HG03196 (cell line): Measurements from ENCODE around the gene SH2D3C.
A peak's percentile ranks its signal among the peaks of the same experiment; 100 is the strongest.

Source experiments
- ATAC-seq: cut with Tn5 transposase; IDR thresholded peaks from one replicate; pipeline ENCODE4 v1.9.1; 2021; ENCODE audit not compliant: unreplicated experiment

The SH2D3C gene

GRCh38 chr9:127808347-127809001 lies 30.0 kb upstream of the SH2D3C start:
- ATAC-seq = no peak

- ATAC-seq = no peak
These were observed 28.4 kb upstream of the SH2D3C start for GRCh38 chr9:127806871-127807270.

- ATAC-seq = no peak
These were observed 27.2 kb upstream of the SH2D3C start for GRCh38 chr9:127805620-127806019.

DNA sequence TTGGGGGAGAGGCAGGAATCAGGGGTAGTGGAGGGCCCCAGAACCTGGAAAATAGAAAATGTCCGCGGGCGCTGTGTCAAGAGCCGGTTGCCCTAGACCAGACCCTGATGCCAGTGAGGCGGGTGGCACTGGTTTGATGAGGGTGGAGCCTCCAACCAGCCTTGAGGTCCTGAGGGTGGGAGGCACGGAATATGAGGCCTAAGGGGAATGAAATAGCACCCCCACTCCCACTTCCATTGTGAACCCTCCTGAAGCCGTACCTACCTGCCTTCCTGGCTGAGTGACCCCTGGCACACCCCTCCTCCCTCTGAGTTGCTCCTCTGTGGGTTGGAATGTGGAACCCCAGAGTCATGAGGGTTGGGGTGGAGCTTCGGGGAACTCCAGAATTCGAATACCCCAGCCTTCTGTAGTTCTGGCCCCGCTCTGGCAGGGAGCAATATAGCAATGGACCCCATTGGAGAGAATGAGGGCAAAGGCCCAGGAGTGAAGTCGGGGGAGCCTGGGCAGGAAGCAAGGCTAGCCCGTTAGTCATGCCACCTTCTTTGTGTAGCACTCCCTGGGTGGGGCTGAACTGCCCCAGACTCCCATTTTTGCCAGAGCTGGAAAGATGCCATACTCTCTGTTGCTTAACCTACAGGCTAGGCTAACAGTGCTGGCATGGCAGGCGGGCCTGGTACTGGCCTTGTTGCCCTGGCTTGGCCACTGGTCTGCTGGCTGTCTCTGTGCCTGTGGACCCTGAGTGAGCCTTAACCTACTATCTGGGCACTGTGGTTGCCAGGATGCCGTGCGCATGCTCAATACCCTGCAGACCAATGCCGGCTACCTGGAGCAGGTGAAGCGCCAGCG lies 25.3 kb upstream of the SH2D3C start:
- no peak for ATAC-seq

- peak; percentile 74 for ATAC-seq
These were observed 24.3 kb upstream of the SH2D3C start, which contains the start of gene FPGS for GRCh38 chr9:127802576-127803443. Gene FPGS, plus strand, starts transcription at chr9:127802882. Its CDS starts 43 bp downstream, at chr9:127802925.

- ATAC-seq = no peak
These were observed 23.6 kb upstream of the SH2D3C start for GRCh38 chr9:127801955-127802575.

GRCh38 chr9:127796852-127797370 lies 18.4 kb upstream of the SH2D3C start:
- ATAC-seq = no peak

DNA sequence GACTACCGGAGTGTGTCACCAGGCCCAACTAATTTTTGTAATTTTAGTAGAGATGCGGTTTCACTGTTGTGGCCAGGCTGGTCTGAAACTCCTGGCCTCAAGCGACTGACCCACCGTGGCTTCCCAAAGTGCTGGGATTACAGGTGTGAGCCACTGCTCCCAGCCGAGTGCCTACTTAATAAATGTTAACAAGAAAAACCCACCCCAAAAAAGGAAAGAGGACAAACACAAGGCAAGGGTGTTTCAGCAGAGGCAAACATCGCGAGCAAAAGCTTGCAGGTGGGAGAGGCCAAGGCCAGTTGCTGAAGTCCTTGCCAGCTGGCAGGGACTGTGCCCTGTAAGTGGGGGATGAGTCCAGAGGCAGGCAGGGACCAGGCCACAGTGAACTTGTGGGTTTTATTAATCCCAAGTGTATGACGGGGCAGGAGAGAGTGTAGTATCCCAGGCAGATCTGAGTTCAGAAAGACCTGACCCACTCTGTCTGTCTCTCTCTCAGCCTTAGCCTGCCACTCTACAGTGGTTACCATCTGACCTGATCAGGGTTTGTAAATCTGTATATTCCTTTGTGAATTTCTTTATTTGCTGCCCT lies 17.9 kb upstream of the SH2D3C start:
- ATAC-seq = no peak

GRCh38 chr9:127794001-127794791 lies 15.7 kb upstream of the SH2D3C start:
- no peak for ATAC-seq

GRCh38 chr9:127793093-127793708 lies 14.7 kb upstream of the SH2D3C start:
- no peak for ATAC-seq

DNA sequence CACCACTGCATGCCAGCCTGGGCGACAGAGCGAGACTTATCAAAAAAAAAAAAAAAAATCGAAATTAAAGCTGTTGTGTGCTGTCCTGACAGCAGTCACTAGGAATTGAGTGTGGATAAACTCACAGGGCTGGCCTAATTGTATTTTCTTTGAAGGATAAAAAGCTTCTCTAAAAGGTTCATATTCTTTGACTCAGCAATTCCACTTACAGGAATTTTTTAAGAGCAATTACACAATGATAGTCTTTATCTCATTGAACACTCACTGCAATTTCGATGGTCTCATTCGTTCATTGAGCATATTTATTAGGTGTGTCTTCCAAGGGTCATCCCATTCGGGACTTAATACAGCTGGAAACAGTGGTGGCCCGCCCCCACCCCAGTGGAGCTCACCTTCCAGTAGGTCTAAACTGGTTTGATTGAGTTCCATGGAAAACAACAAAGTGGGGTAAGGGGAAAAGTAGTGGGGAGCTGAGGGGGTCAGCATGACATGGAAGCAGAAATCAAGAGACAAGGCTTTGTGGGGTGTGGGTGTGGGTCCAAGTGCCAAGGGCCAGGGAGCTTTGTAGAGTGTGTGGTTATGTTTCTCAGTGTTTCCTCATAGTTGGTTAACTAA lies 14.1 kb upstream of the SH2D3C start:
- no peak for ATAC-seq

GRCh38 chr9:127791085-127791484 lies 12.6 kb upstream of the SH2D3C start:
- no peak for ATAC-seq

GRCh38 chr9:127790094-127790855 lies 11.8 kb upstream of the SH2D3C start:
- ATAC-seq = no peak

DNA sequence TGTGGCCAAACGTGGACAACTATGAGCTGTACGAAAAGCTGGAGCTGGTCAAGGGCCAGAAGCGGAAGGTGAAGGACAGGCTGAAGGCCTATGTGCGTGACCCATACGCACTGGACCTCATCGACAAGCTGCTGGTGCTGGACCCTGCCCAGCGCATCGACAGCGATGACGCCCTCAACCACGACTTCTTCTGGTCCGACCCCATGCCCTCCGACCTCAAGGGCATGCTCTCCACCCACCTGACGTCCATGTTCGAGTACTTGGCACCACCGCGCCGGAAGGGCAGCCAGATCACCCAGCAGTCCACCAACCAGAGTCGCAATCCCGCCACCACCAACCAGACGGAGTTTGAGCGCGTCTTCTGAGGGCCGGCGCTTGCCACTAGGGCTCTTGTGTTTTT lies 10.7 kb upstream of the SH2D3C start:
- ATAC-seq = no peak

DNA sequence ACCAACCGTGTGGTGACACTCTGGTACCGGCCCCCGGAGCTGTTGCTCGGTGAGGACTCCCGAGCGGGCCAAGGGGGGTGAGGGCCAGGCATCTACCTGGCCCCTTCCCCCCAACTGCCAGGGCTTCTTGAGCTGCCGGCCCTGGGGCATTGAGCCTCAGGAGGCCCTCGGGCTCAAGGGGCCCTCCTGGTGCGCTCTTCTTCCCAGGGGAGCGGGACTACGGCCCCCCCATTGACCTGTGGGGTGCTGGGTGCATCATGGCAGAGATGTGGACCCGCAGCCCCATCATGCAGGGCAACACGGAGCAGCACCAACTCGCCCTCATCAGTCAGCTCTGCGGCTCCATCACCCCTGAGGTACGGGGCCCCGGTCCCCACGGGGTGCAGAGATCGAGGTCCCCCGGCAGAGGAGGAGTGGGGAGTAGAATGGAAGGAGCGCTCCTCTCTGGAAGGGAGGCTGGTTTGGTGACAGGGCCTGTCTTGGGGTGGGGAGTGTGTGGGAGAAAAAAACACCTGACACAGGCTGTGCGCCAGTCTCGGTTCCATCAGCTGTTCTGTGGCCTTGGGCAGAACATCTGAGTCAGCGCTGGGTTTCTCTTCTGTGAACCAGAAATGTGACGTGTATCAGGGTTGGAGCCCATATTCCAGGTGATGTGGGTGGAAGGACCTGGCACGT lies 10.0 kb upstream of the SH2D3C start:
- no peak for ATAC-seq

GRCh38 chr9:127786773-127787104 lies 8.3 kb upstream of the SH2D3C start:
- ATAC-seq = no peak

- peak; percentile 54 for ATAC-seq
These were observed 7.7 kb upstream of the SH2D3C start, which contains the start of gene CDK9 for GRCh38 chr9:127785933-127786772. Gene CDK9, plus strand, starts transcription at chr9:127786034. Its CDS starts 115 bp downstream, at chr9:127786149.
